HepG2 (cell line): ENCODE data around the gene RHBDL1. TPM values are rescaled to one million over a fixed set of nuclear protein-coding genes. Genes with fewer than 3 reads are reported as not detected.

ENCODE experiments used
- MAF1 ChIP-seq: sonication (generic); formaldehyde crosslinking; IDR thresholded peaks from 2 replicates; pipeline ENCODE4 v1.5.0; 2020; ENCODE audit warnings: missing genetic modification reagents, borderline replicate concordance
- NONO ChIP-seq, 2 experiments: fragments of 450-650 bp in 1 of 2; sonication (generic) in 1 of 2; formaldehyde crosslinking in 1 of 2; IDR thresholded peaks in 1 of 2; conservative IDR thresholded peaks in 1 of 2; 2 replicates each; pipeline versions ENCODE4 v1.6.1 to v1.8.0; 2017 to 2022; ENCODE audit warnings: mild to moderate bottlenecking in 1 of 2, missing genetic modification reagents in 1 of 2, moderate library complexity in 1 of 2
- POLR2A ChIP-seq, 2 experiments: IDR thresholded peaks; 2 replicates each; pipeline ENCODE4 v1.6.1; 2011; ENCODE audit warnings: low read depth in 2 of 2, low read length in 2 of 2, mild to moderate bottlenecking in 1 of 2, moderate library complexity in 1 of 2; ENCODE audit not compliant: insufficient read depth in 1 of 2
- RBFOX2 ChIP-seq: fragments of 200-400 bp; formaldehyde crosslinking; IDR thresholded peaks from 2 replicates; pipeline ENCODE4 v1.6.1; 2017; ENCODE audit warnings: low read depth, mild to moderate bottlenecking, low read length
- RBM22 ChIP-seq: fragments of 200-400 bp; formaldehyde crosslinking; optimal IDR thresholded peaks from 2 replicates; pipeline ENCODE3; 2017; ENCODE audit warnings: mild to moderate bottlenecking, low read length, moderate library complexity
- SAP130 ChIP-seq: IDR thresholded peaks from 2 replicates; pipeline ENCODE4 v1.6.1; 2016; ENCODE audit warnings: low read depth
- SCMH1 ChIP-seq: sonication (generic); formaldehyde crosslinking; IDR thresholded peaks from 2 replicates; pipeline ENCODE4 v1.9.0; 2021; ENCODE audit warnings: missing genetic modification reagents, mild to moderate bottlenecking, borderline replicate concordance
- ZNF17 ChIP-seq: sonication (generic); formaldehyde crosslinking; IDR thresholded peaks from 2 replicates; pipeline ENCODE4 v1.5.0; 2020; ENCODE audit warnings: mild to moderate bottlenecking, missing genetic modification reagents
- ZNF44 ChIP-seq: sonication (generic); formaldehyde crosslinking; IDR thresholded peaks from 2 replicates; pipeline ENCODE4 v1.5.1; 2020; ENCODE audit warnings: mild to moderate bottlenecking, missing genetic modification reagents
- ZNF768 ChIP-seq: sonication (generic); formaldehyde crosslinking; IDR thresholded peaks from 2 replicates; pipeline ENCODE4 v1.4.0; 2020; ENCODE audit warnings: missing genetic modification reagents
- polyA plus RNA-seq, 8 experiments: library from polyadenylated mRNA; depleted of rRNA in 3 of 8; stranded (reverse) in 7 of 8; unstranded in 1 of 8; fragments of >200 nt; fragmentation: Illumina TruSeq in 4 of 8; extraction: Trizol in 4 of 8; gene quantifications; 2 replicates each; pipeline versions ENCODE4 v1.2.1 to v1.2.3, GENCODE V29; 2011 to 2016; ENCODE audit warnings: low read depth in 4 of 8, missing spikeins in 1 of 8, mixed read lengths in 1 of 8; ENCODE audit not compliant: insufficient read depth in 1 of 8
- total RNA-seq, 5 experiments: library from RNA; depleted of rRNA; stranded (reverse); fragments of >200 nt; fragmentation: Illumina TruSeq; extraction: Trizol; gene quantifications; 2 replicates each; pipeline ENCODE4 v1.2.3, GENCODE V29; 2016; ENCODE audit warnings: low read depth in 1 of 5
- TF ChIP-seq, protein P1 (sequence below): sonication (generic); formaldehyde crosslinking; IDR thresholded peaks from 2 replicates; pipeline ENCODE4 v1.5.0; 2020; ENCODE audit warnings: mild to moderate bottlenecking, missing genetic modification reagents, borderline replicate concordance
- TF ChIP-seq, protein P2 (sequence below): sonication (generic); formaldehyde crosslinking; IDR thresholded peaks from 2 replicates; pipeline ENCODE4 v1.4.0; 2020; ENCODE audit warnings: mild to moderate bottlenecking, missing genetic modification reagents
- TF ChIP-seq, protein P3 (sequence below): sonication (generic); formaldehyde crosslinking; IDR thresholded peaks from 2 replicates; pipeline ENCODE4 v1.4.0; 2020; ENCODE audit warnings: mild to moderate bottlenecking, missing genetic modification reagents
- TF ChIP-seq, protein P4 (sequence below): sonication (generic); formaldehyde crosslinking; IDR thresholded peaks from 2 replicates; pipeline ENCODE4 v1.5.1; 2020; ENCODE audit warnings: mild to moderate bottlenecking, missing genetic modification reagents, moderate library complexity
- TF ChIP-seq, protein P5 (sequence below): sonication (generic); formaldehyde crosslinking; IDR thresholded peaks from 2 replicates; pipeline ENCODE4 v1.9.0; 2022; ENCODE audit warnings: missing genetic modification reagents, mild to moderate bottlenecking, borderline replicate concordance

The RHBDL1 gene
- total and polyA plus RNA-seq, 2 of the 13 experiments (the other 11 are each of a cell fraction or from before 2014, with no cell fraction given) = 1.8 to 3.8 TPM

DNA sequence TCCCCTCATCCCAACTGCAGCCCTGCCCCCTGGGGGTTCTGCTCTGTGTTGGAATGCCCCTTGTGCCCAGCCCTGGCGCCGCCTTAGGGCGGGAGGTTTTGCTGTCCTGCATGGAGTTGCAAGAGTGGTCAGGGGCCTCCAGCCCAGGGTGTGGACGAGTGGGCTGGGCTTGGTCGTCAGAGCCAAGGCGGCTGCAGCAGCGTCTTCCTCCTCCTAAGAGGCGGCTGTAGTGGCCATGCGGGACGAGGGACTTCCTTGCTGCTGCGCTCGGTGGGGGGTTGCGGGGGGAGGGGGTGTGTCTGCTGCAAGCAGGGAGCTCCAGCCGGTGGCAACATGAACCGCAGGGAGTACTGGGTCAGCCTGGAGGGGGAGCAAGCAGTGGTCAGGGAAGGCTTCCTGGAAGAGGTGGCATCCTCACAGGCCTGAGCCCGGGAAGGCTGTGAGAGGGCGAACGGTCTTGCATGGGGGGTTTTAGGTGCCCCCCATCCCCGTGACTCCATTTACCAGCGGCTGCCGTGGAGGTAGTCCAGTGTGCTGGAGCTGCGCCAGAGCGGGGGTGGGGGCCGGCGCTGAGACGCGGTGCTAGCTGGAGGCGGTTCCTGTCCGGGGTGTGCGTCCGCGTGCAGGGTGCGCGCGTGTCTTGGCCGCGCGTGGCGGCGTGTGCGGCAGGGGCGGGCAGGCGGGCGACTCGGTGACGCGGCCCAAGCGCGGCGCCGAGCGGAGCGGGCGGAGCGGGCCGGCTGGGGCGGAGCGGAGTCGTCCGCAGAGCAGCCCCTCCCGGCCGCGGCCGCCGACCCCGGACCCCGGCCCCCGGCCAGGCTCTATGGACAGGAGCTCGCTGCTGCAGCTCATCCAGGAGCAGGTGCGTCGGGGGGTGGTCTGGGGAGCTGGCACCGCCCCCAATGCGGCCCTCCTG lies at the start of gene RHBDL1 (continued):
- TF ChIP-seq, protein P1, sequence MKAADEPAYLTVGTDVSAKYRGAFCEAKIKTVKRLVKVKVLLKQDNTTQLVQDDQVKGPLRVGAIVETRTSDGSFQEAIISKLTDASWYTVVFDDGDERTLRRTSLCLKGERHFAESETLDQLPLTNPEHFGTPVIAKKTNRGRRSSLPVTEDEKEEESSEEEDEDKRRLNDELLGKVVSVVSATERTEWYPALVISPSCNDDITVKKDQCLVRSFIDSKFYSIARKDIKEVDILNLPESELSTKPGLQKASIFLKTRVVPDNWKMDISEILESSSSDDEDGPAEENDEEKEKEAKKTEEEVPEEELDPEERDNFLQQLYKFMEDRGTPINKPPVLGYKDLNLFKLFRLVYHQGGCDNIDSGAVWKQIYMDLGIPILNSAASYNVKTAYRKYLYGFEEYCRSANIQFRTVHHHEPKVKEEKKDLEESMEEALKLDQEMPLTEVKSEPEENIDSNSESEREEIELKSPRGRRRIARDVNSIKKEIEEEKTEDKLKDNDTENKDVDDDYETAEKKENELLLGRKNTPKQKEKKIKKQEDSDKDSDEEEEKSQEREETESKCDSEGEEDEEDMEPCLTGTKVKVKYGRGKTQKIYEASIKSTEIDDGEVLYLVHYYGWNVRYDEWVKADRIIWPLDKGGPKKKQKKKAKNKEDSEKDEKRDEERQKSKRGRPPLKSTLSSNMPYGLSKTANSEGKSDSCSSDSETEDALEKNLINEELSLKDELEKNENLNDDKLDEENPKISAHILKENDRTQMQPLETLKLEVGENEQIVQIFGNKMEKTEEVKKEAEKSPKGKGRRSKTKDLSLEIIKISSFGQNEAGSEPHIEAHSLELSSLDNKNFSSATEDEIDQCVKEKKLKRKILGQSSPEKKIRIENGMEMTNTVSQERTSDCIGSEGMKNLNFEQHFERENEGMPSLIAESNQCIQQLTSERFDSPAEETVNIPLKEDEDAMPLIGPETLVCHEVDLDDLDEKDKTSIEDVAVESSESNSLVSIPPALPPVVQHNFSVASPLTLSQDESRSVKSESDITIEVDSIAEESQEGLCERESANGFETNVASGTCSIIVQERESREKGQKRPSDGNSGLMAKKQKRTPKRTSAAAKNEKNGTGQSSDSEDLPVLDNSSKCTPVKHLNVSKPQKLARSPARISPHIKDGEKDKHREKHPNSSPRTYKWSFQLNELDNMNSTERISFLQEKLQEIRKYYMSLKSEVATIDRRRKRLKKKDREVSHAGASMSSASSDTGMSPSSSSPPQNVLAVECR (CRISPR knock-in tag) = peak; percentile 54; the same call in 1 of the 2 replicates
- TF ChIP-seq ZNF768 (peak; percentile 13; the same call in 1 of the 2 replicates), NONO (IDR thresholded peaks at IDR 0.05) (no peak), NONO (CRISPR knock-in tag; conservative IDR thresholded peaks at IDR 0.05) (peak; percentile 63; the same call in 1 of the 2 replicates), SAP130 (CRISPR knock-in tag) (0 out of 2 replicates have a peak, but pooled peaks have one; percentile 6), SCMH1 (CRISPR knock-in tag) (no peak), RBM22 (peak; percentile 86), ZNF44 (no peak), ZNF17 (CRISPR knock-in tag) (no peak), POLR2A (IDR thresholded peaks at IDR 0.05; ENCODE audit: insufficient read depth in 1 of 2, low read depth in 2 of 2, low read length in 2 of 2) (peak in 1 of 2 experiments; percentile 50; a peak in 1 of 4 replicates), RBFOX2 (0 out of 2 replicates have a peak, but pooled peaks have one; percentile 14), MAF1 (CRISPR knock-in tag) (no peak)
- TF ChIP-seq, protein P2, sequence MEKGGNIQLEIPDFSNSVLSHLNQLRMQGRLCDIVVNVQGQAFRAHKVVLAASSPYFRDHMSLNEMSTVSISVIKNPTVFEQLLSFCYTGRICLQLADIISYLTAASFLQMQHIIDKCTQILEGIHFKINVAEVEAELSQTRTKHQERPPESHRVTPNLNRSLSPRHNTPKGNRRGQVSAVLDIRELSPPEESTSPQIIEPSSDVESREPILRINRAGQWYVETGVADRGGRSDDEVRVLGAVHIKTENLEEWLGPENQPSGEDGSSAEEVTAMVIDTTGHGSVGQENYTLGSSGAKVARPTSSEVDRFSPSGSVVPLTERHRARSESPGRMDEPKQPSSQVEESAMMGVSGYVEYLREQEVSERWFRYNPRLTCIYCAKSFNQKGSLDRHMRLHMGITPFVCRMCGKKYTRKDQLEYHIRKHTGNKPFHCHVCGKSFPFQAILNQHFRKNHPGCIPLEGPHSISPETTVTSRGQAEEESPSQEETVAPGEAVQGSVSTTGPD = no peak
- TF ChIP-seq, protein P3, sequence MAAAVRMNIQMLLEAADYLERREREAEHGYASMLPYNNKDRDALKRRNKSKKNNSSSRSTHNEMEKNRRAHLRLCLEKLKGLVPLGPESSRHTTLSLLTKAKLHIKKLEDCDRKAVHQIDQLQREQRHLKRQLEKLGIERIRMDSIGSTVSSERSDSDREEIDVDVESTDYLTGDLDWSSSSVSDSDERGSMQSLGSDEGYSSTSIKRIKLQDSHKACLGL (CRISPR knock-in tag) = peak; percentile 65
- TF ChIP-seq, protein P4, sequence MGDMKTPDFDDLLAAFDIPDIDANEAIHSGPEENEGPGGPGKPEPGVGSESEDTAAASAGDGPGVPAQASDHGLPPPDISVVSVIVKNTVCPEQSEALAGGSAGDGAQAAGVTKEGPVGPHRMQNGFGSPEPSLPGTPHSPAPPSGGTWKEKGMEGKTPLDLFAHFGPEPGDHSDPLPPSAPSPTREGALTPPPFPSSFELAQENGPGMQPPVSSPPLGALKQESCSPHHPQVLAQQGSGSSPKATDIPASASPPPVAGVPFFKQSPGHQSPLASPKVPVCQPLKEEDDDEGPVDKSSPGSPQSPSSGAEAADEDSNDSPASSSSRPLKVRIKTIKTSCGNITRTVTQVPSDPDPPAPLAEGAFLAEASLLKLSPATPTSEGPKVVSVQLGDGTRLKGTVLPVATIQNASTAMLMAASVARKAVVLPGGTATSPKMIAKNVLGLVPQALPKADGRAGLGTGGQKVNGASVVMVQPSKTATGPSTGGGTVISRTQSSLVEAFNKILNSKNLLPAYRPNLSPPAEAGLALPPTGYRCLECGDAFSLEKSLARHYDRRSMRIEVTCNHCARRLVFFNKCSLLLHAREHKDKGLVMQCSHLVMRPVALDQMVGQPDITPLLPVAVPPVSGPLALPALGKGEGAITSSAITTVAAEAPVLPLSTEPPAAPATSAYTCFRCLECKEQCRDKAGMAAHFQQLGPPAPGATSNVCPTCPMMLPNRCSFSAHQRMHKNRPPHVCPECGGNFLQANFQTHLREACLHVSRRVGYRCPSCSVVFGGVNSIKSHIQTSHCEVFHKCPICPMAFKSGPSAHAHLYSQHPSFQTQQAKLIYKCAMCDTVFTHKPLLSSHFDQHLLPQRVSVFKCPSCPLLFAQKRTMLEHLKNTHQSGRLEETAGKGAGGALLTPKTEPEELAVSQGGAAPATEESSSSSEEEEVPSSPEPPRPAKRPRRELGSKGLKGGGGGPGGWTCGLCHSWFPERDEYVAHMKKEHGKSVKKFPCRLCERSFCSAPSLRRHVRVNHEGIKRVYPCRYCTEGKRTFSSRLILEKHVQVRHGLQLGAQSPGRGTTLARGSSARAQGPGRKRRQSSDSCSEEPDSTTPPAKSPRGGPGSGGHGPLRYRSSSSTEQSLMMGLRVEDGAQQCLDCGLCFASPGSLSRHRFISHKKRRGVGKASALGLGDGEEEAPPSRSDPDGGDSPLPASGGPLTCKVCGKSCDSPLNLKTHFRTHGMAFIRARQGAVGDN (CRISPR knock-in tag) = peak; percentile 16
- TF ChIP-seq, protein P5, sequence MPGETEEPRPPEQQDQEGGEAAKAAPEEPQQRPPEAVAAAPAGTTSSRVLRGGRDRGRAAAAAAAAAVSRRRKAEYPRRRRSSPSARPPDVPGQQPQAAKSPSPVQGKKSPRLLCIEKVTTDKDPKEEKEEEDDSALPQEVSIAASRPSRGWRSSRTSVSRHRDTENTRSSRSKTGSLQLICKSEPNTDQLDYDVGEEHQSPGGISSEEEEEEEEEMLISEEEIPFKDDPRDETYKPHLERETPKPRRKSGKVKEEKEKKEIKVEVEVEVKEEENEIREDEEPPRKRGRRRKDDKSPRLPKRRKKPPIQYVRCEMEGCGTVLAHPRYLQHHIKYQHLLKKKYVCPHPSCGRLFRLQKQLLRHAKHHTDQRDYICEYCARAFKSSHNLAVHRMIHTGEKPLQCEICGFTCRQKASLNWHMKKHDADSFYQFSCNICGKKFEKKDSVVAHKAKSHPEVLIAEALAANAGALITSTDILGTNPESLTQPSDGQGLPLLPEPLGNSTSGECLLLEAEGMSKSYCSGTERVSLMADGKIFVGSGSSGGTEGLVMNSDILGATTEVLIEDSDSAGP = peak; percentile 7; the same call in 1 of the 2 replicates
